Measurements from ENCODE around the gene OSGIN1. TPM values are rescaled to one million over a fixed set of nuclear protein-coding genes. Genes with fewer than 3 reads are reported as not detected.

The OSGIN1 gene
- total RNA-seq, 1 donor from 2014 or later, result 3.7 TPM

GRCh38 chr16:83958846-83959565 lies 6.0 kb downstream of the OSGIN1 start:
- no peak for DNase-seq (ENCODE audit: low read depth)
- H3K4me3 ChIP-seq (ENCODE audit: low read depth, low read length), result no peak overlapping the region
- TF ChIP-seq CTCF (conservative IDR thresholded peaks at IDR 0.05; ENCODE audit: low read depth, low read length), result no peak

- TF ChIP-seq CTCF (conservative IDR thresholded peaks at IDR 0.05; ENCODE audit: low read depth, low read length), result no peak
- no peak for DNase-seq (ENCODE audit: low read depth)
- H3K4me3 ChIP-seq (ENCODE audit: low read depth, low read length), result no peak overlapping the region
These were observed 6.8 kb downstream of the OSGIN1 start for GRCh38 chr16:83959656-83960434.

GRCh38 chr16:83960521-83961249 lies 7.6 kb downstream of the OSGIN1 start:
- H3K4me3 ChIP-seq (ENCODE audit: low read depth, low read length), result no peak overlapping the region
- TF ChIP-seq CTCF (conservative IDR thresholded peaks at IDR 0.05; ENCODE audit: low read depth, low read length), result no peak
- no peak for DNase-seq (ENCODE audit: low read depth)

- no peak for DNase-seq (ENCODE audit: low read depth)
- TF ChIP-seq CTCF (conservative IDR thresholded peaks at IDR 0.05; ENCODE audit: low read depth, low read length), result no peak
These were observed 8.6 kb downstream of the OSGIN1 start for GRCh38 chr16:83961591-83961990.

DNA sequence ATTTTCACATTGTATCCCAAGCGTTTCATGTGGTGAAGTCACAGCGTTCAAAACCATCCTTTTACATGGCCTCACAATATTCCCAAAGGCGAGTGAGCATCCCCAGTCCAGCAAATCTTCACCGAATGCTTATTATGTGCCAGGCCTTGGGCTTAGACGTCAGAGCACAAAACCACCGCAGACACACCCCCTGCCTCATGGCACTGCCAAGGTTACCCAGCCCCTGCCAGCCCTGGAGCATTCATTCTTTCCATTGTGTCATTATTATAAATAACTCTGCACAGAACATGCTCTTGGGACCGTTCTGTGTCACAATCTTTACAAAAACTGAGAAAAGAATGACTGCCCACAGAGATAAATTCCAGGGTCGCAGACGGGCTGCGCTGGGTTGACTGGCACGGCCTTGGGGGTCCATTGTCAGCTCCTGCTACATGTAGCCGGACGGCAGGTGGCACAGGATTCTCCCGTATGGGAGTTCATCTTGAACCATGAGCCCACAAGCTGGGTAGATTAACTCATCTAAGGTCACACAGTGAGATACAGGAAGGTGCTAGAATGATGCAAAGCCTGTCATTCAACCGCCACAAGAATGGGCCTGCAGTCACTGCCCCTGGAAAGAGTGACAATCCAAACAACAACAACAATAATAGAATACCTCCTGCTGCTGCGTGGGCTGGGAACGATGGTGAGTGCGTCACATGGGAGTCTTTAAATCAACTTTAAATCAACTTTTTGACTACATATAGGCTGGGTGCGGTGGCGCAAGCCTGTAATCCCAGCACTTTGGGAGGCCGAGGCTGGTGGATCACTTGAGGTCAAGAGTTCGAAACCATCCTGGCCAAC lies 10.5 kb downstream of the OSGIN1 start:
- no peak for TF ChIP-seq CTCF (conservative IDR thresholded peaks at IDR 0.05; ENCODE audit: low read depth, low read length)
- no peak overlapping the region for H3K4me3 ChIP-seq (ENCODE audit: low read depth, low read length)
- no peak for DNase-seq (ENCODE audit: low read depth)

More at GRCh38 chr16:83961591-83961990, 8.6 kb downstream of the OSGIN1 start:
- no peak overlapping the region for H3K4me3 ChIP-seq (ENCODE audit: low read depth, low read length)

GRCh38 chr16:83964684-83965443 lies 11.8 kb downstream of the OSGIN1 start:
- TF ChIP-seq CTCF (conservative IDR thresholded peaks at IDR 0.05; ENCODE audit: low read depth, low read length), result no peak
- H3K4me3 ChIP-seq (ENCODE audit: low read depth, low read length), result no peak overlapping the region
- no peak for DNase-seq (ENCODE audit: low read depth)
